ENCODE measurements around the gene FGF11.
A peak's percentile ranks its signal among the peaks of the same experiment; 100 is the strongest.

The FGF11 gene

GRCh38 chr17:7435676-7436555 lies 3.4 kb upstream of the FGF11 start:
- peak; percentile 65 for DNase-seq

GRCh38 chr17:7436556-7437368 lies 2.5 kb upstream of the FGF11 start:
- DNase-seq, result peak; percentile 88

- DNase-seq, result no peak
These were observed 1.9 kb upstream of the FGF11 start for GRCh38 chr17:7437369-7437863.

GRCh38 chr17:7437950-7438614 lies 1.2 kb upstream of the FGF11 start:
- DNase-seq, result peak; percentile 51

- no peak for DNase-seq
These were observed 454 bp upstream of the FGF11 start for GRCh38 chr17:7438656-7439460.

- DNase-seq, result peak; percentile 32
These were observed 961 bp downstream of the FGF11 start for GRCh38 chr17:7440113-7440833.

- DNase-seq, result no peak
These were observed 1.5 kb downstream of the FGF11 start for GRCh38 chr17:7440834-7441195.

- no peak for DNase-seq
These were observed 2.0 kb downstream of the FGF11 start for GRCh38 chr17:7441266-7441665.

- DNase-seq, result no peak
These were observed 2.8 kb downstream of the FGF11 start for GRCh38 chr17:7442142-7442541.

- DNase-seq, result no peak
These were observed 4.5 kb downstream of the FGF11 start for GRCh38 chr17:7443499-7444485.

GRCh38 chr17:7444682-7445618 lies 5.6 kb downstream of the FGF11 start, which contains the start of gene CHRNB1:
Gene CHRNB1, plus strand, starts transcription at chr17:7445061. Its CDS starts 67 bp downstream, at chr17:7445128.
- no peak for DNase-seq

- DNase-seq, result no peak
These were observed 6.3 kb downstream of the FGF11 start for GRCh38 chr17:7445619-7445968.

- no peak for DNase-seq
These were observed 9.1 kb downstream of the FGF11 start for GRCh38 chr17:7448461-7448860.

GRCh38 chr17:7459961-7460545 lies 20.7 kb downstream of the FGF11 start:
- no peak for DNase-seq

GRCh38 chr17:7460850-7461660 lies 21.7 kb downstream of the FGF11 start:
- DNase-seq, result no peak

GRCh38 chr17:7462474-7463371 lies 23.4 kb downstream of the FGF11 start:
- DNase-seq, result no peak

GRCh38 chr17:7463372-7463846 lies 24.1 kb downstream of the FGF11 start:
- no peak for DNase-seq
